ENCODE data around the gene TEX47.

Gene TEX47

GRCh38 chr7:88795553-88795952, at the start of gene TEX47:
Gene TEX47 (minus strand): TSS chr7:88795737. CDS start chr7:88794942, 795 bp downstream.
- DNase-seq (ENCODE audit: low spot score) = no peak

- DNase-seq (ENCODE audit: low spot score) = no peak
Measured at GRCh38 chr7:88845091-88845490, 49.6 kb upstream of the TEX47 start.

- DNase-seq (ENCODE audit: low spot score) = no peak
Measured at GRCh38 chr7:88842201-88842600, 46.7 kb upstream of the TEX47 start.

GRCh38 chr7:88835147-88835728, 39.7 kb upstream of the TEX47 start:
- DNase-seq (ENCODE audit: low spot score) = no peak

- no peak for DNase-seq (ENCODE audit: low spot score)
Measured at GRCh38 chr7:88826222-88826621, 30.7 kb upstream of the TEX47 start.

GRCh38 chr7:88818552-88818951, 23.0 kb upstream of the TEX47 start:
- no peak for DNase-seq (ENCODE audit: low spot score)

GRCh38 chr7:88806280-88807037, 10.9 kb upstream of the TEX47 start:
- no peak for DNase-seq (ENCODE audit: low spot score)

GRCh38 chr7:88801046-88801445, 5.5 kb upstream of the TEX47 start:
- no peak for DNase-seq (ENCODE audit: low spot score)

- no peak for DNase-seq (ENCODE audit: low spot score)
Measured at GRCh38 chr7:88792361-88792760, 3.2 kb downstream of the TEX47 start.

GRCh38 chr7:88791891-88792290, 3.6 kb downstream of the TEX47 start:
- no peak for DNase-seq (ENCODE audit: low spot score)

- DNase-seq (ENCODE audit: low spot score) = peak; percentile 4
Measured at GRCh38 chr7:88789480-88790064, 6.0 kb downstream of the TEX47 start.

GRCh38 chr7:88787777-88788176, 7.8 kb downstream of the TEX47 start:
- DNase-seq (ENCODE audit: low spot score) = no peak

- no peak for DNase-seq (ENCODE audit: low spot score)
Measured at GRCh38 chr7:88775838-88776237, 19.7 kb downstream of the TEX47 start.

- no peak for DNase-seq (ENCODE audit: low spot score)
Measured at GRCh38 chr7:88772776-88773175, 22.8 kb downstream of the TEX47 start.

GRCh38 chr7:88771417-88771816, 24.1 kb downstream of the TEX47 start:
- DNase-seq (ENCODE audit: low spot score) = no peak

GRCh38 chr7:88761779-88762178, 33.8 kb downstream of the TEX47 start:
- DNase-seq (ENCODE audit: low spot score) = no peak

- no peak for DNase-seq (ENCODE audit: low spot score)
Measured at GRCh38 chr7:88760136-88760515, 35.4 kb downstream of the TEX47 start.

- no peak for DNase-seq (ENCODE audit: low spot score)
Measured at GRCh38 chr7:88759230-88760135, 36.1 kb downstream of the TEX47 start, which contains the start of gene ZNF804B. Gene ZNF804B (plus strand): TSS chr7:88759700. CDS start chr7:88759977, 277 bp downstream.

- no peak for DNase-seq (ENCODE audit: low spot score)
Measured at GRCh38 chr7:88758381-88759229, 36.9 kb downstream of the TEX47 start.

GRCh38 chr7:88757371-88757770, 38.2 kb downstream of the TEX47 start:
- no peak for DNase-seq (ENCODE audit: low spot score)

- DNase-seq (ENCODE audit: low spot score) = no peak
Measured at GRCh38 chr7:88756802-88757201, 38.7 kb downstream of the TEX47 start.
